ENCODE measurements around the gene TDRD9.

DNA sequence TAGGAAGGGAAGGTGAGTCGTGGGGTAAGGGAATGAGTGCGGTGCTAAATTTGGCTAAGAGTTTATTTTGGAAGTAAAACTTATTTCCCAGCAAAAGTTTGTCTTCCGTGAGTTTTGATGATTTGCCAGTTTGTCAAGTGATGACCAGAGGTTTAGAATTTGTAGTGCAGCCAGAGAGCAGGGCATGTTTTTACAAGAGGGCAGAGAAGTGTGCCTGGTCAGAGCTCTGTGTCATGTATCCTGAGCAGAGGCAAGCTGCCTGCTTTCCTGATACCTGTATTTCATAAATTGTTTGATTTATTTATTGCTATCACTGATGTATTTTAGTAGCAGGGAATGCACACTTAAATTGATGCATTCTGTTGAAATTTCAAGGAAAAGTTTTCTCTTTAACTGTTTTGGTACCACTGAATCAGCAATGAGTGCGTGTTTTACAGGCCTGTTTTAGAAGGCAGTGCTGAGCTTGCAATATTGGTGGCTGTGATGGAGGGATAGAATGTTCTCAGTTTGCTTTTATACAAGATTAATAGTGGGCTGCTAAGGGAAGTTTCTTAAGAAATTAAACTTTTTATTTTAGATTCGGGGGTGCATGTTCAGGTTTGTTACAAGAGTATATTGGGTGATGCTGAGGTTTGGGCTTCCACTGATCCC is 33.8 kb downstream of the TDRD9 start:
- TF ChIP-seq, protein P1, sequence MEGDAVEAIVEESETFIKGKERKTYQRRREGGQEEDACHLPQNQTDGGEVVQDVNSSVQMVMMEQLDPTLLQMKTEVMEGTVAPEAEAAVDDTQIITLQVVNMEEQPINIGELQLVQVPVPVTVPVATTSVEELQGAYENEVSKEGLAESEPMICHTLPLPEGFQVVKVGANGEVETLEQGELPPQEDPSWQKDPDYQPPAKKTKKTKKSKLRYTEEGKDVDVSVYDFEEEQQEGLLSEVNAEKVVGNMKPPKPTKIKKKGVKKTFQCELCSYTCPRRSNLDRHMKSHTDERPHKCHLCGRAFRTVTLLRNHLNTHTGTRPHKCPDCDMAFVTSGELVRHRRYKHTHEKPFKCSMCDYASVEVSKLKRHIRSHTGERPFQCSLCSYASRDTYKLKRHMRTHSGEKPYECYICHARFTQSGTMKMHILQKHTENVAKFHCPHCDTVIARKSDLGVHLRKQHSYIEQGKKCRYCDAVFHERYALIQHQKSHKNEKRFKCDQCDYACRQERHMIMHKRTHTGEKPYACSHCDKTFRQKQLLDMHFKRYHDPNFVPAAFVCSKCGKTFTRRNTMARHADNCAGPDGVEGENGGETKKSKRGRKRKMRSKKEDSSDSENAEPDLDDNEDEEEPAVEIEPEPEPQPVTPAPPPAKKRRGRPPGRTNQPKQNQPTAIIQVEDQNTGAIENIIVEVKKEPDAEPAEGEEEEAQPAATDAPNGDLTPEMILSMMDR (IDR thresholded peaks at IDR 0.05; ENCODE audit: low read length): no peak
- TF ChIP-seq EZH2phosphoT487 (IDR thresholded peaks at IDR 0.05; ENCODE audit: low read length): no peak
- TF ChIP-seq EZH2 (optimal IDR thresholded peaks at IDR 0.05; ENCODE audit: low read depth, low read length): no peak

Data from MM.1S (cell line).